Mesenteric fat pad (tissue), 1 donor: ENCODE measurements around the gene AKNAD1. TPM values are rescaled to one million over a fixed set of nuclear protein-coding genes. Genes with fewer than 3 reads are reported as not detected.
"Not testable (repeated sequence)": the region's sequence is repeated elsewhere in the genome, so short reads cannot be mapped to it uniquely, and the experiment has no call there.

Experiments
- DNase-seq: peaks from one replicate; pipeline ENCODE4 v3.0.0-alpha.2; 2020; ENCODE audit warnings: low spot score
- total RNA-seq: library from RNA; stranded (reverse); fragmentation: NEBNext Ultra II Directional; extraction: Animal tissue kit (Norgen Biotek cat#: 25700); gene quantifications from one replicate; pipeline ENCODE4 v1.2.1, GENCODE V29; 2021
- donor health status: DM: yes; HTN: yes; CAD: no.

The AKNAD1 gene
- total RNA-seq, 1 donor from 2014 or later = not detected

DNA sequence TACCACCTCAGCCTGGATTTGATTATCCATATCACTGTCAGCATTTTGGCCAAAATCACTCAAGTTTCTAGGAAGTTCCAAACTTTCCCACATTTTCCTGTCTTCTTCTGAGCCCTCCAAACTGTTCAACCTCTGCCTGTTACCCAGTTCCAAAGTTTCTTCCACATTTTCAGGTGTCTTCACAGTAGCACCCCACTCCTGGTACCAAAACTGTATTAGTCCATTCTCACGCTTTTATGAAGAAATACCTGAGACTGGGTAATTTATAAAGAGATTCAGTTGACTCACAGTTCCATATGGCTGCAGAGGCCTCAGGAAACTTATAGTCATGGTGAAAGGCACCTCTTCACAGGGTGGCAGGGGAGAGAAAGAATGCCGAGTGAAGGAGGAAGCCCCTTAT is 71.0 kb downstream of the AKNAD1 start:
- DNase-seq = no peak

DNA sequence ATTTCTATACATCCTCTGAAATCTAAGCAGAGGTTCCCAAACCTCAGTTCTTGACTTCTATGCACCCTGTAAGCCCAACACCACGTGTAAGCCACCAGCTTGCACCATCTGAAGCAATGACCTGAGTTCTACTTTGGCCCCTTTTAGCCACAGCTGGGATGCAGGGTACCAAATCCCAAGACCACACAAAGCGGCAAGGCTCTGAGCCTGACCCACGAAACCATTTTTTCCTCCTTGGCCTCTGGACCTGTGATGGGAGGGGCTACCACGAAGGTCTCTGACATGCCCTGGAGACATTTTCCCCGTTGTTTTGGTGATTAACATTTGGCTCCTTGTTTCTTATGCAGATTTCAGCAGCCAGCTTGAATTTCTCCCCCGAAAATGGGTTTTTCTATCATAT is 71.6 kb downstream of the AKNAD1 start:
- DNase-seq = no peak

GRCh38 chr1:108781575-108781944 is 75.3 kb downstream of the AKNAD1 start:
- not testable (repeated sequence) for DNase-seq

DNA sequence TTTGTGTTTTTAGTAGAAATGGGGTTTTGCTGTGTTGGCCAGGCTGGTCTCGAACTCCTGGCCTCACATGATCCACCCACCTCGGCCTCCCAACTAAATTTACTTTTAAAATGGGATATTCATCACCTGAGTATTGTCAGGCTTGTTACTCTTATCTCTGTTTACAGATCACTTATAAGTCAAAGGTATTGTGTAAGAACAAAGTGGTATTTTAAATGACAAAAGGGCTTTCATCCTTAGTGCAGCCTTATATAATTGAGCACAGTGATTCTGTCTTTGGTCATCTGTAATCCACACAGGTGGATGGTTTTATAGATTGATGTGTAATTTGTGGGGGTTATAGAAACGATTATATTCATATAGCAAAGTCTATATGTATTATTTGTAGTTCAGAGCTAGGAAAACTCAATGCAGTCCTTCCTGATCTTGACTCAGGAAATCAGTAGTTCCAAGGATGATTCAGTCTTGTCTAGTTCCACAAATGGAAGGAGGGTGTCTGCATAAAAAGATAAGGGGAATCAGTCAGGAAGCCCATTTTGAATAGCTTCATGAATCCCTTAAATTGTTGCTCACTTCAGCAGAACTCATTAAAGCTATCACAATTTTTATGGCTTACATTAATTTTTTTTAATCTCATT is 75.8 kb downstream of the AKNAD1 start:
- no peak for DNase-seq

- no peak for DNase-seq
Observed at GRCh38 chr1:108779455-108779854, 77.4 kb downstream of the AKNAD1 start.

GRCh38 chr1:108777839-108778238 is 79.1 kb downstream of the AKNAD1 start:
- no peak for DNase-seq

- no peak for DNase-seq
Observed at GRCh38 chr1:108767708-108768107, 89.2 kb downstream of the AKNAD1 start.

GRCh38 chr1:108767115-108767514 is 89.8 kb downstream of the AKNAD1 start:
- DNase-seq = no peak

Other genes with a start within 250 kb of the AKNAD1 start
- 3.3 TPM for gene HENMT1, start 196.0 kb downstream of the AKNAD1 start, total RNA-seq
- gene PRPF38B, start 164.8 kb downstream of the AKNAD1 start, total RNA-seq = 32.0 TPM
- gene FNDC7, start 144.2 kb downstream of the AKNAD1 start, total RNA-seq = not detected
- 42.4 TPM for gene STXBP3, start 110.4 kb downstream of the AKNAD1 start, total RNA-seq
- 4.0 TPM for gene GPSM2, start 19.9 kb upstream of the AKNAD1 start, total RNA-seq
- gene CLCC1, start 106.4 kb upstream of the AKNAD1 start, total RNA-seq = 28.9 TPM
- gene WDR47, start 185.0 kb upstream of the AKNAD1 start, total RNA-seq = 14.6 TPM
- gene TAF13, start 218.9 kb upstream of the AKNAD1 start, total RNA-seq = 71.2 TPM
- gene TMEM167B, start 233.7 kb upstream of the AKNAD1 start, total RNA-seq = 41.0 TPM